Measurements from ENCODE around the gene CA12. TPM values are rescaled to one million over a fixed set of nuclear protein-coding genes. Genes with fewer than 3 reads are reported as not detected.
A peak's percentile ranks its signal among the peaks of the same experiment; 100 is the strongest.

The CA12 gene
- polyA plus RNA-seq, 3 donors: not detected

- Histone ChIP-seq H3K4me3 (replicated peaks in 1 of 3; ENCODE audit: low read depth in 2 of 3, low read length in 3 of 3) (no peak overlapping the region), H4K20me1 (ENCODE audit: insufficient read depth, low read length) (no peaks in the 10 kb centered on the region), H2AFZ (ENCODE audit: insufficient read depth, low read depth, low read length, poor library complexity, severe bottlenecking) (no peak overlapping the region), H3K79me2 (ENCODE audit: insufficient read depth, low read length) (no peaks in the 10 kb centered on the region), H3K9me3 (replicated peaks in 1 of 2; ENCODE audit: control insufficient read depth in 1 of 2, insufficient read depth in 1 of 2, low read length in 2 of 2) (no peaks in the 10 kb centered on the region), H3K4me2 (replicated peaks; ENCODE audit: extremely low read depth, low read length, poor library complexity, severe bottlenecking) (no peak overlapping the region), H3K9ac (ENCODE audit: insufficient read depth, low read length, poor library complexity, severe bottlenecking) (no peak overlapping the region), H3K36me3 (replicated peaks in 1 of 2; ENCODE audit: control insufficient read depth in 1 of 2, insufficient read depth in 2 of 2, low read length in 2 of 2) (no peaks in the 10 kb centered on the region), H3K27ac (ENCODE audit: low read depth in 1 of 2, low read length in 2 of 2) (no peak overlapping the region), H3K4me1 (ENCODE audit: control insufficient read depth in 1 of 2, insufficient read depth in 2 of 2, low read length in 2 of 2) (no peaks in the 10 kb centered on the region), H3K27me3 (ENCODE audit: control insufficient read depth in 2 of 2, insufficient read depth in 2 of 2, low read length in 2 of 2) (no peaks in the 10 kb centered on the region)
- Mint-ChIP-seq H3K9me3 (peaks cover 0 to 2% (median 0%) of the 10 kb centered on the region in 7 donors), H3K4me3 (peak overlapping the region in 1 of 2 donors; percentile 18), H3K27me3 (ENCODE audit: low read depth in 3 of 3) (peaks cover 2 to 13% (median 4%) of the 10 kb centered on the region in 3 donors), H3K27ac (no peak overlapping the region), H3K4me1 (peaks cover 13% of the 10 kb centered on the region), H3K36me3 (no peaks in the 10 kb centered on the region)
- TF ChIP-seq CTCF (IDR thresholded peaks at IDR 0.05): no peak
- 50% methylated on average over 2 of the region's 6 CpGs for WGBS (ENCODE audit: insufficient coverage)
- DNase-seq: no peak
- intact Hi-C loops (cut with micrococcal nuclease): loop anchor here in 1 of 2 donors (10.0 kb wide), 1 partner anchor 95 kb away; no protein-coding TSS in a partner anchor
These were observed 8.4 kb upstream of the CA12 start for GRCh38 chr15:63389902-63390670.

DNA sequence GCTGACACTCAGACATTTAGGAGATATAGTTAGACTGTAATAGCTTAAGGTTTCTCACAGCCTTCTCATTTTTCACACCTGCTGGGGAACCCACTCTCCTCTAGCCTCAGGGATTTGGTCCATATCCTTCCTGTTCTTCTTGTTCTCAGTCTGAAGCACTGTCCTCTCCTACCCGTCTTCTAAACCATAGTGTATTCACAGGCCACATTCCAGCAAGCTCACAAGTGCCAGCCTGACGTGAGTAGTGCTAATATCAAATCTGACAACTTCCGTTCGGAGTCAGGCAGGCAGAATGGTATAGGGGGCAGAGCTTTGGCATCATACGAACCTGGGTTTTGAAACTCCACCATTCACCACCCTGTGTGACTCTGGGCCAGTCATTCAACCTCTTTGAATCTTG is 6.9 kb upstream of the CA12 start:
- Mint-ChIP-seq H3K27ac (no peak overlapping the region), H3K4me1 (peaks cover 13% of the 10 kb centered on the region), H3K36me3 (no peaks in the 10 kb centered on the region), H3K27me3 (ENCODE audit: low read depth in 3 of 3) (peaks cover 6 to 18% (median 13%) of the 10 kb centered on the region in 3 donors), H3K9me3 (peaks cover 0 to 2% (median 0%) of the 10 kb centered on the region in 7 donors), H3K4me3 (no peak overlapping the region)
- Histone ChIP-seq H3K27me3 (ENCODE audit: control insufficient read depth in 2 of 2, insufficient read depth in 2 of 2, low read length in 2 of 2) (peaks cover 2 to 9% of the 10 kb centered on the region in 2 donors), H3K4me1 (ENCODE audit: control insufficient read depth in 1 of 2, insufficient read depth in 2 of 2, low read length in 2 of 2) (no peaks in the 10 kb centered on the region), H3K4me3 (replicated peaks in 1 of 3; ENCODE audit: low read depth in 2 of 3, low read length in 3 of 3) (no peak overlapping the region), H2AFZ (ENCODE audit: insufficient read depth, low read depth, low read length, poor library complexity, severe bottlenecking) (no peak overlapping the region), H3K4me2 (replicated peaks; ENCODE audit: extremely low read depth, low read length, poor library complexity, severe bottlenecking) (no peak overlapping the region), H3K9ac (ENCODE audit: insufficient read depth, low read length, poor library complexity, severe bottlenecking) (no peak overlapping the region), H4K20me1 (ENCODE audit: insufficient read depth, low read length) (no peaks in the 10 kb centered on the region), H3K79me2 (ENCODE audit: insufficient read depth, low read length) (no peaks in the 10 kb centered on the region), H3K36me3 (replicated peaks in 1 of 2; ENCODE audit: control insufficient read depth in 1 of 2, insufficient read depth in 2 of 2, low read length in 2 of 2) (no peaks in the 10 kb centered on the region), H3K9me3 (replicated peaks in 1 of 2; ENCODE audit: control insufficient read depth in 1 of 2, insufficient read depth in 1 of 2, low read length in 2 of 2) (no peaks in the 10 kb centered on the region), H3K27ac (ENCODE audit: low read depth in 1 of 2, low read length in 2 of 2) (no peak overlapping the region)
- intact Hi-C loops (cut with micrococcal nuclease): no loop called here
- TF ChIP-seq CTCF (IDR thresholded peaks at IDR 0.05): no peak
- DNase-seq: no peak
- 80% methylated on average over 1 of the region's 5 CpGs for WGBS (ENCODE audit: insufficient coverage)

Measured in CD14-positive monocyte (primary cell).